Measurements from ENCODE around the gene XYLT2. TPM values are rescaled to one million over a fixed set of nuclear protein-coding genes. Genes with fewer than 3 reads are reported as not detected.
"Not testable (repeated sequence)": the region's sequence is repeated elsewhere in the genome, so short reads cannot be mapped to it uniquely, and the experiment has no call there.

XYLT2 gene
- total RNA-seq, 1 donor from 2014 or later = 9.0 TPM

- FAIRE-seq (no peak), DNase-seq (ENCODE audit: low spot score in 2 of 2) (no peak)
Measured at GRCh38 chr17:50318501-50319285, 27.2 kb upstream of the XYLT2 start.

- DNase-seq (ENCODE audit: low spot score in 2 of 2) (no peak), FAIRE-seq (no peak)
Measured at GRCh38 chr17:50319306-50320004, 26.5 kb upstream of the XYLT2 start.

GRCh38 chr17:50322271-50322670, 23.7 kb upstream of the XYLT2 start:
- FAIRE-seq = no peak
- DNase-seq (ENCODE audit: low spot score in 2 of 2) = no peak

GRCh38 chr17:50323060-50323459, 22.9 kb upstream of the XYLT2 start:
- FAIRE-seq = no peak
- DNase-seq (ENCODE audit: low spot score in 2 of 2) = no peak

GRCh38 chr17:50325906-50326305, 20.0 kb upstream of the XYLT2 start:
- DNase-seq (ENCODE audit: low spot score in 2 of 2) = no peak
- FAIRE-seq = no peak

- DNase-seq (ENCODE audit: low spot score in 2 of 2) = no peak
- no peak for FAIRE-seq
Measured at GRCh38 chr17:50326831-50327364, 19.0 kb upstream of the XYLT2 start.

- FAIRE-seq = no peak
- DNase-seq (ENCODE audit: low spot score in 2 of 2) = no peak
Measured at GRCh38 chr17:50328363-50329325, 17.3 kb upstream of the XYLT2 start.

- no peak for FAIRE-seq
- no peak for DNase-seq (ENCODE audit: low spot score in 2 of 2)
Measured at GRCh38 chr17:50329716-50330115, 16.2 kb upstream of the XYLT2 start.

- FAIRE-seq (no peak), DNase-seq (ENCODE audit: low spot score in 2 of 2) (no peak)
Measured at GRCh38 chr17:50330151-50330775, 15.7 kb upstream of the XYLT2 start.

- no peak for DNase-seq (ENCODE audit: low spot score in 2 of 2)
Measured at GRCh38 chr17:50331085-50331791, 14.7 kb upstream of the XYLT2 start.

GRCh38 chr17:50332196-50332595, 13.7 kb upstream of the XYLT2 start:
- FAIRE-seq (no peak), DNase-seq (ENCODE audit: low spot score in 2 of 2) (no peak)

More at GRCh38 chr17:50331085-50331791, 14.7 kb upstream of the XYLT2 start:
- no peak for FAIRE-seq

- DNase-seq (ENCODE audit: low spot score in 2 of 2); FAIRE-seq: not testable (repeated sequence)
Measured at GRCh38 chr17:50333291-50334057, 12.5 kb upstream of the XYLT2 start.

GRCh38 chr17:50337956-50338355, 8.0 kb upstream of the XYLT2 start:
- FAIRE-seq (no peak), DNase-seq (ENCODE audit: low spot score in 2 of 2) (no peak)

GRCh38 chr17:50338645-50339044, 7.3 kb upstream of the XYLT2 start:
- DNase-seq (ENCODE audit: low spot score in 2 of 2) (no peak), FAIRE-seq (no peak)

- FAIRE-seq = no peak
Measured at GRCh38 chr17:50339381-50339780, 6.5 kb upstream of the XYLT2 start.

GRCh38 chr17:50344731-50345365, 1.1 kb upstream of the XYLT2 start:
- FAIRE-seq (no peak), DNase-seq (ENCODE audit: low spot score in 2 of 2) (no peak)

More at GRCh38 chr17:50339381-50339780, 6.5 kb upstream of the XYLT2 start:
- no peak for DNase-seq (ENCODE audit: low spot score in 2 of 2)

- FAIRE-seq (no peak), DNase-seq (ENCODE audit: low spot score in 2 of 2) (peak in 1 of 2 donors; percentile 56)
Measured at GRCh38 chr17:50346313-50347116, 589 bp downstream of the XYLT2 start.

Measured in frontal cortex (tissue), 4 donors.